ENCODE data around the gene MAP4K5. TPM values are rescaled to one million over a fixed set of nuclear protein-coding genes. Genes with fewer than 3 reads are reported as not detected.

The MAP4K5 gene
- total RNA-seq, 1 experiment from 2014 or later, result 42.7 TPM

GRCh38 chr14:50550294-50550693 lies 17.9 kb upstream of the MAP4K5 start:
- no CpG with 5 or more reads among the region's 1 CpG for WGBS (ENCODE audit: extremely low coverage, insufficient read length, low lambda C conversion rate)
- no peaks in the 10 kb centered on the region for H3K4me1 Mint-ChIP-seq
- no peak overlapping the region for H3K4me3 Mint-ChIP-seq

More at GRCh38 chr14:50550294-50550693, 17.9 kb upstream of the MAP4K5 start:
- Histone ChIP-seq H3K23ac (ENCODE audit: insufficient read length, low read depth, low read length) (no peak overlapping the region), H3K27me3 (ENCODE audit: insufficient read depth, low read length) (no peaks in the 10 kb centered on the region), H3K23me2 (ENCODE audit: insufficient read length, low read depth, low read length, poor library complexity, severe bottlenecking) (no peaks in the 10 kb centered on the region), H3K79me2 (ENCODE audit: insufficient read depth, low read length) (no peaks in the 10 kb centered on the region), H2AK5ac (ENCODE audit: insufficient read length, low read length) (no peak overlapping the region), H3T11ph (ENCODE audit: low read length) (no peak overlapping the region), H3K18ac (ENCODE audit: insufficient read length, low read depth, low read length) (no peak overlapping the region), H4K8ac (replicated peaks; ENCODE audit: insufficient read length, low read depth, low read length) (no peak overlapping the region), H3K27ac (ENCODE audit: insufficient read length, low read depth, low read length) (no peak overlapping the region), H2AFZ (ENCODE audit: low read length) (no peak overlapping the region), H3K79me1 (ENCODE audit: insufficient read depth, low read depth, low read length, poor library complexity, severe bottlenecking) (no peaks in the 10 kb centered on the region), H3K9ac (ENCODE audit: extremely low read depth, insufficient read length, low read length) (no peak overlapping the region), H2BK120ac (ENCODE audit: low read depth, low read length, poor library complexity, severe bottlenecking) (no peak overlapping the region), H4K5ac (ENCODE audit: insufficient read length, low read depth, low read length) (no peak overlapping the region), H2BK20ac (ENCODE audit: low read depth, low read length, poor library complexity, severe bottlenecking) (no peak overlapping the region), H3K56ac (ENCODE audit: insufficient read length, low read depth, low read length) (no peak overlapping the region), H3K14ac (ENCODE audit: insufficient read depth, low read length) (no peak overlapping the region), H2BK12ac (ENCODE audit: insufficient read length, low read depth, low read length) (no peak overlapping the region), H4K91ac (ENCODE audit: insufficient read length, low read depth, low read length) (no peak overlapping the region), H3K4ac (ENCODE audit: low read depth, low read length) (no peak overlapping the region), H2BK15ac (ENCODE audit: low read depth, low read length) (no peak overlapping the region), H3K4me2 (ENCODE audit: insufficient read depth, insufficient read length, low read length) (no peak overlapping the region), H4K20me1 (ENCODE audit: control insufficient read depth, insufficient read depth, insufficient read length) (no peaks in the 10 kb centered on the region), H3K4me1 (ENCODE audit: insufficient read depth, low read length) (no peaks in the 10 kb centered on the region), H2BK5ac (ENCODE audit: insufficient read length, low read length) (no peak overlapping the region), H3K9me3 (ENCODE audit: control insufficient read depth, low read depth, low read length) (no peaks in the 10 kb centered on the region)
- Mint-ChIP-seq H3K9me3 (0 out of 5 replicates have a peak, but pooled peaks cover 0 to 2% of the 10 kb centered on the region in 2 experiments), H3K27me3 (ENCODE audit: low read depth) (peaks cover 6% of the 10 kb centered on the region), H3K36me3 (ENCODE audit: insufficient read depth in 1 of 3, low read depth in 3 of 3) (no peaks in the 10 kb centered on the region), H3K27ac (no peak overlapping the region)
- no peak for TF ChIP-seq CTCF (conservative IDR thresholded peaks at IDR 0.05)
- DNase-seq, result no peak

Measured in H9 (cell line).